Activated naive CD4-positive, alpha-beta T cell treated with anti-CD3 and anti-CD28 coated beads, Interleukin-2, amount 50 U/mL, for 24 hours (primary cell): ENCODE data around the gene ARHGEF28.

ENCODE experiments used
- H3K27ac Mint-ChIP-seq: one replicate; pipeline ENCODE4 v1.8.0; 2021; ENCODE audit warnings: mild to moderate bottlenecking, mixed read lengths
- H3K27me3 Mint-ChIP-seq: one replicate; pipeline ENCODE4 v1.8.0; 2021; ENCODE audit warnings: mixed read lengths
- H3K36me3 Mint-ChIP-seq: one replicate; pipeline ENCODE4 v1.8.0; 2021; ENCODE audit warnings: mixed read lengths
- H3K4me1 Mint-ChIP-seq: one replicate; pipeline ENCODE4 v1.8.0; 2021; ENCODE audit warnings: mixed read lengths
- H3K4me3 Mint-ChIP-seq: one replicate; pipeline ENCODE4 v1.8.0; 2021; ENCODE audit warnings: mild to moderate bottlenecking, mixed read lengths
- H3K9me3 Mint-ChIP-seq: one replicate; pipeline ENCODE4 v1.8.0; 2021; ENCODE audit warnings: mixed read lengths

ARHGEF28 gene

GRCh38 chr5:73781107-73781768 is 155.2 kb downstream of the ARHGEF28 start:
- H3K27me3 Mint-ChIP-seq = peaks cover 3% of the 10 kb centered on the region
- H3K4me3 Mint-ChIP-seq = no peak overlapping the region
- H3K36me3 Mint-ChIP-seq = no peaks in the 10 kb centered on the region
- no peaks in the 10 kb centered on the region for H3K9me3 Mint-ChIP-seq
- no peak overlapping the region for H3K27ac Mint-ChIP-seq
- H3K4me1 Mint-ChIP-seq = no peaks in the 10 kb centered on the region

GRCh38 chr5:73783828-73784227 is 157.8 kb downstream of the ARHGEF28 start:
- H3K27me3 Mint-ChIP-seq = peaks cover 3% of the 10 kb centered on the region
- no peak overlapping the region for H3K4me3 Mint-ChIP-seq
- H3K9me3 Mint-ChIP-seq = no peaks in the 10 kb centered on the region
- H3K27ac Mint-ChIP-seq = no peak overlapping the region
- no peaks in the 10 kb centered on the region for H3K4me1 Mint-ChIP-seq
- H3K36me3 Mint-ChIP-seq = no peaks in the 10 kb centered on the region

GRCh38 chr5:73786043-73786831 is 160.2 kb downstream of the ARHGEF28 start:
- Mint-ChIP-seq H3K27me3 (peaks cover 6% of the 10 kb centered on the region), H3K36me3 (no peaks in the 10 kb centered on the region), H3K27ac (no peak overlapping the region), H3K4me1 (no peaks in the 10 kb centered on the region), H3K9me3 (no peaks in the 10 kb centered on the region), H3K4me3 (no peak overlapping the region)

GRCh38 chr5:73789851-73790281 is 163.9 kb downstream of the ARHGEF28 start:
- Mint-ChIP-seq H3K36me3 (no peaks in the 10 kb centered on the region), H3K27me3 (peaks cover 16% of the 10 kb centered on the region), H3K9me3 (no peaks in the 10 kb centered on the region), H3K4me3 (no peak overlapping the region), H3K4me1 (no peaks in the 10 kb centered on the region), H3K27ac (no peak overlapping the region)

- Mint-ChIP-seq H3K27ac (no peak overlapping the region), H3K27me3 (peaks cover 20% of the 10 kb centered on the region), H3K36me3 (no peaks in the 10 kb centered on the region), H3K4me1 (no peaks in the 10 kb centered on the region), H3K9me3 (no peaks in the 10 kb centered on the region), H3K4me3 (no peak overlapping the region)
Measured at GRCh38 chr5:73791389-73791788, 165.4 kb downstream of the ARHGEF28 start.

GRCh38 chr5:73792687-73793320 is 166.8 kb downstream of the ARHGEF28 start:
- H3K9me3 Mint-ChIP-seq = no peaks in the 10 kb centered on the region
- H3K27ac Mint-ChIP-seq = no peak overlapping the region
- H3K27me3 Mint-ChIP-seq = peaks cover 22% of the 10 kb centered on the region
- no peak overlapping the region for H3K4me3 Mint-ChIP-seq
- H3K36me3 Mint-ChIP-seq = no peaks in the 10 kb centered on the region
- H3K4me1 Mint-ChIP-seq = no peaks in the 10 kb centered on the region

- no peaks in the 10 kb centered on the region for H3K4me1 Mint-ChIP-seq
- H3K27me3 Mint-ChIP-seq = peaks cover 25% of the 10 kb centered on the region
- H3K4me3 Mint-ChIP-seq = no peak overlapping the region
- no peak overlapping the region for H3K27ac Mint-ChIP-seq
- no peaks in the 10 kb centered on the region for H3K36me3 Mint-ChIP-seq
- no peaks in the 10 kb centered on the region for H3K9me3 Mint-ChIP-seq
Measured at GRCh38 chr5:73793911-73794310, 167.9 kb downstream of the ARHGEF28 start.

- no peak overlapping the region for H3K4me3 Mint-ChIP-seq
Measured at GRCh38 chr5:73796164-73797131, 170.5 kb downstream of the ARHGEF28 start.

GRCh38 chr5:73797132-73797510 is 171.1 kb downstream of the ARHGEF28 start:
- Mint-ChIP-seq H3K4me3 (no peak overlapping the region), H3K36me3 (no peaks in the 10 kb centered on the region), H3K9me3 (no peaks in the 10 kb centered on the region), H3K4me1 (no peaks in the 10 kb centered on the region), H3K27me3 (peaks cover 30% of the 10 kb centered on the region), H3K27ac (no peak overlapping the region)

More at GRCh38 chr5:73796164-73797131, 170.5 kb downstream of the ARHGEF28 start:
- no peaks in the 10 kb centered on the region for H3K4me1 Mint-ChIP-seq
- H3K27me3 Mint-ChIP-seq = peaks cover 27% of the 10 kb centered on the region
- H3K27ac Mint-ChIP-seq = no peak overlapping the region
- no peaks in the 10 kb centered on the region for H3K36me3 Mint-ChIP-seq
- H3K9me3 Mint-ChIP-seq = no peaks in the 10 kb centered on the region

GRCh38 chr5:73799401-73799972 is 173.5 kb downstream of the ARHGEF28 start:
- no peak overlapping the region for H3K27ac Mint-ChIP-seq
- peaks cover 21% of the 10 kb centered on the region for H3K27me3 Mint-ChIP-seq
- no peaks in the 10 kb centered on the region for H3K36me3 Mint-ChIP-seq
- no peaks in the 10 kb centered on the region for H3K4me1 Mint-ChIP-seq
- H3K4me3 Mint-ChIP-seq = no peak overlapping the region
- H3K9me3 Mint-ChIP-seq = no peaks in the 10 kb centered on the region

GRCh38 chr5:73801686-73802085 is 175.7 kb downstream of the ARHGEF28 start:
- no peaks in the 10 kb centered on the region for H3K9me3 Mint-ChIP-seq
- no peaks in the 10 kb centered on the region for H3K4me1 Mint-ChIP-seq
- H3K27ac Mint-ChIP-seq = no peak overlapping the region
- H3K27me3 Mint-ChIP-seq = peaks cover 18% of the 10 kb centered on the region
- H3K4me3 Mint-ChIP-seq = no peak overlapping the region
- no peaks in the 10 kb centered on the region for H3K36me3 Mint-ChIP-seq

GRCh38 chr5:73805449-73805848 is 179.5 kb downstream of the ARHGEF28 start:
- no peaks in the 10 kb centered on the region for H3K36me3 Mint-ChIP-seq
- H3K4me3 Mint-ChIP-seq = no peak overlapping the region
- H3K27me3 Mint-ChIP-seq = peaks cover 12% of the 10 kb centered on the region
- H3K9me3 Mint-ChIP-seq = no peaks in the 10 kb centered on the region
- no peaks in the 10 kb centered on the region for H3K4me1 Mint-ChIP-seq
- no peak overlapping the region for H3K27ac Mint-ChIP-seq

GRCh38 chr5:73808911-73809310 is 182.9 kb downstream of the ARHGEF28 start:
- H3K27ac Mint-ChIP-seq = no peak overlapping the region
- H3K27me3 Mint-ChIP-seq = peaks cover 5% of the 10 kb centered on the region
- no peaks in the 10 kb centered on the region for H3K4me1 Mint-ChIP-seq
- no peaks in the 10 kb centered on the region for H3K36me3 Mint-ChIP-seq
- no peaks in the 10 kb centered on the region for H3K9me3 Mint-ChIP-seq
- H3K4me3 Mint-ChIP-seq = no peak overlapping the region

GRCh38 chr5:73810429-73810828 is 184.4 kb downstream of the ARHGEF28 start:
- Mint-ChIP-seq H3K4me3 (no peak overlapping the region), H3K36me3 (no peaks in the 10 kb centered on the region), H3K27ac (no peak overlapping the region)

GRCh38 chr5:73812457-73812856 is 186.5 kb downstream of the ARHGEF28 start:
- Mint-ChIP-seq H3K27me3 (peaks cover 3% of the 10 kb centered on the region), H3K4me1 (no peaks in the 10 kb centered on the region), H3K36me3 (no peaks in the 10 kb centered on the region), H3K27ac (no peak overlapping the region), H3K4me3 (no peak overlapping the region), H3K9me3 (no peaks in the 10 kb centered on the region)

More at GRCh38 chr5:73810429-73810828, 184.4 kb downstream of the ARHGEF28 start:
- Mint-ChIP-seq H3K27me3 (peaks cover 2% of the 10 kb centered on the region), H3K9me3 (no peaks in the 10 kb centered on the region), H3K4me1 (no peaks in the 10 kb centered on the region)
